Erythroblast (primary cell): ENCODE results near the gene KCNQ2.
"Not testable (repeated sequence)": the region's sequence is repeated elsewhere in the genome, so short reads cannot be mapped to it uniquely, and the experiment has no call there.

Source experiments
- DNase-seq, 2 experiments: peaks; one replicate each; lab custom pipeline; 2025; lab: John Stamatoyannopoulos, UW
- GATA1 ChIP-seq: IDR thresholded peaks from 2 replicates; pipeline ENCODE4 v1.6.1; 2011; ENCODE audit warnings: low read depth, mild to moderate bottlenecking, control low read depth, low read length, moderate library complexity
- POLR2A ChIP-seq: IDR thresholded peaks from 2 replicates; pipeline ENCODE4 v1.6.1; 2011; ENCODE audit warnings: mild to moderate bottlenecking, low read length

The KCNQ2 gene

GRCh38 chr20:63490416-63490815, 18.0 kb upstream of the KCNQ2 start:
- no peak for TF ChIP-seq POLR2A
- TF ChIP-seq GATA1: no peak
- no peak for DNase-seq

GRCh38 chr20:63488315-63489251, 16.1 kb upstream of the KCNQ2 start:
- TF ChIP-seq GATA1 (no peak), POLR2A (no peak)
- no peak for DNase-seq

GRCh38 chr20:63487781-63488241, 15.4 kb upstream of the KCNQ2 start:
- DNase-seq: no peak
- no peak for TF ChIP-seq GATA1
- TF ChIP-seq POLR2A: no peak

DNA sequence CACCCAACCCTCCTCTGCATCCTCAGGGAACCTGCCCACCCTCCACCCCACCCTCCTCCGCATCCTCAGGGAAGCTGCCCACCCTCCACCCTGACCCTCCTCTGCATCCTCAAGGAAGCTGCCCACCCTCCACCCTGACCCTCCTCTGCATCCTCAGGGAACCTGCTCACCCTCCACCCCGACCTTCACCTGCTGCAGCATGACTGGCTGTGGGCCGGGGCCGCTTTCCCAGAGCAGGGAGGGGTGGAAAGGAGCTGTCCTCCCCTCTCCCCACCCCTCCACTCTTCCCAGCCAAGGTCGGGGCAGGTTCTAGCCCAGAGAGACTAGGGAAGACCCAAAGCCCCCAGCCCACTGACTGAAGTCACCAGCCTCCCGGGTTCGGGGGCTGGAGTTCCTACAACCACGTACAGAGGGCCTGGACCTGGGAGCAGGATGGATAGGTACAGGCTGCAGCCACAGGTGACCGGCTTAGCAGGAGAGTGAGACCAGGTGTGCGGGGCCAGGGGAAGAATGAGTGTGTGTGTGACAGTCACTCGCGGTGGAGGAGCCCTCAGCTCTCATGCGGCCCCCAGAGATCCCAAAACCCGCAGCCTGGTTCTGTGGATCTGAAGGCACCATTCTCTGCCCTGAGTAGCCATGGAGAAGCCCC, 14.8 kb upstream of the KCNQ2 start:
- no peak for TF ChIP-seq GATA1
- TF ChIP-seq POLR2A: no peak
- DNase-seq: no peak

DNA sequence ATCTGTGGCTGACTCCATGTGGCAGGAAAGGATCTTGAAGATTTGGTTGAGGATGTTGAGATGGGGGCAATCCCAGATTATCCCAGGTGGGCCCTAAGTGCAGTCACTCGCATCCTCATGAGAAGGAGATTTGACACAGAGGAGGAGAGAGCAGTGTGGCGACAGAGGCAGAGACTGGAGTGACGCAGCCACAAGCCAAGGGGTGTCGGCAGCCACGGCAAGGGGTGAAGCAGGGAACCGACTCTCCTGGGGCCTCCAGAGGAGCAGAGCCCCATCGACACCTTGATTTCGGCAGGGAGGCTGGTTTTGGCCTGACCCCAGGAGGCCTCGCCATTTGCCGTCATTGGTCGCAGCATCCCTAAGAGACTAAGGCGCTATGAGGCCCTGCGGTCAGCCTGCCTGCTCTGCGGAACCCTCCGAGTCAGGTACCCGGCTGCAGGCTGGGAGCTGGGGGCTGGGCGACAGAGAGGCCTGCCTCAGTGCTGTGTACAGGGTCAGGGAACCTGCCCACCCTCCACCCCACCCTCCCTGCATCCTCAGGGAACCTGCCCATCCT, 13.9 kb upstream of the KCNQ2 start:
- no peak for DNase-seq
- TF ChIP-seq GATA1 (no peak), POLR2A (no peak)

DNA sequence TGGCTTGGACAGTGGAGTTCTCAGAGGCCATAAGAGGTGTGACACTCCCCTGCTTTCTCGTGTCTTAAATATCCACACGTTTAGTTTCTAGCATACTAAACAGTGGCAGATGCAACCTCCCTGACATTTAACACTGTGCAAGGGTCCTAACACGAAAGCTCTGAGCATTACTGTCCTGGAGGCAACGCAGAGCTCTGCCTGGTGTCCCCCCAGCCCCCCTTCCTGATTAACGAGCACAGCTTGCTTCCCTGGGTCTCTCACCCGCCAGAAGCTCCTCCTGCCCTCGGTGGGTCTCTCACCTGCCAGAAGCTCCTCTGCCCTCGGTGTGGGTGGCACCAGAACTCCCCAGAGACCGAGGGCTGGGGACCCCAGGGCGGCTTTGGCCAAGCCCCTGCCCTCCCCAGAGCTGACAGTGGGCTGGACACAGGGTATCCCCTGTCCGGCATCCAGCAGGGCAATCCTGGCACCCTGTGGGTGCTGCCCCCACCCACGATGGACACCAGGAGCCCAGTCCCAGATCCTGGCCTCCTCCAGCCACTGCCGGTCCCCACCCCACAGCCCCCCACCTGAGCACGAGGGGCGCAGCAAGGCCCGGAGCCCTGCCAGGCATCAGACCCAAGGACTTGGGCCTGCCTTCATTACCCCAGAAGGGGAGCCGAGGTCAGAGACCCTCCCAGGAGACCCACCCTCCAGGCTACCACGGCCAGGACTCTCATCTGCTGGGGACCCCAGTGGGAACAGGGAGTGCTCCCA, 12.4 kb upstream of the KCNQ2 start:
- no peak for TF ChIP-seq GATA1
- no peak for TF ChIP-seq POLR2A
- no peak for DNase-seq

DNA sequence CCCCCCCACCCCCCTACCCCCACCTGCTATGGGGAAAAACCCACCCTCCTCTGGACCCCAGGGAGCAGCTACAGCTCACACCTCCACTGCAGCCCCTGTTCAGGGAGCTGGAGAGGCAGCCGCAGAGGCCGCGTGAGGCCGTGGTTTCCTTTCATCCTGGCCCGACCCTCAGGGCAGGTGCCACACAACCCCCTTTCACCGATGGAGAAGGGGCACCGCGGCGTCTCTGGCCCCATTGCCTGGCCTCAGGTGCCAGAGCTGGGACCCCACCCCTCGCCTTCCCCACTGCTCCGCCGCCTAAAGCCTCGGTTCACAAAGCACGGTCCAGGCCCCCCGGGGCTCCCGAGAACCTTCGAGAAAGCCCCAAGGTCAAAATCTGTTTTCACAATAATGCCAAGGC, 11.8 kb upstream of the KCNQ2 start:
- DNase-seq: no peak

DNA sequence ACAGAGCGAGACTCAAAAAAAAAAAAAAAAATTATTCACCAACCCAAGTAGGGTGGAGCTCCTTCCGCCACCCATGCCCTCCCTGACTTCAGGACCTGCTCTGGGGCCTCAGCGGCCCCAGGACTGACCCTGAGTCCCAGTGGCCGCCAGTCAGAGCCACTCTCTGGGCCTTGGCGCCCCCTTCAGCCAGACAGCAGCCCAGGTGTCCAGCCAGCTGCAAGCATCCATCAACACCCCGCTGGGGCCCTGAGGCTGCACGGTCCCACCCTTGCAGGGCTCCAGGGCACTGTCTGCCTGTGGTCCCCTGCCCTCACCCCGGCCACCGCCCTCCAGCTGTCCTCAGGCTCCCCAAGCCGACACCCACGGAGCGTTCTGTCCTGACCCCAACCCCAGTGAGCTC, 11.4 kb upstream of the KCNQ2 start:
- TF ChIP-seq GATA1: no peak
- no peak for TF ChIP-seq POLR2A
- DNase-seq: no peak

More for the DNA sequence above, 11.8 kb upstream of the KCNQ2 start:
- TF ChIP-seq GATA1: no peak
- TF ChIP-seq POLR2A: no peak

- TF ChIP-seq GATA1 (no peak), POLR2A (no peak)
- DNase-seq: no peak
Observed at GRCh38 chr20:63482021-63482587, 9.6 kb upstream of the KCNQ2 start.

DNA sequence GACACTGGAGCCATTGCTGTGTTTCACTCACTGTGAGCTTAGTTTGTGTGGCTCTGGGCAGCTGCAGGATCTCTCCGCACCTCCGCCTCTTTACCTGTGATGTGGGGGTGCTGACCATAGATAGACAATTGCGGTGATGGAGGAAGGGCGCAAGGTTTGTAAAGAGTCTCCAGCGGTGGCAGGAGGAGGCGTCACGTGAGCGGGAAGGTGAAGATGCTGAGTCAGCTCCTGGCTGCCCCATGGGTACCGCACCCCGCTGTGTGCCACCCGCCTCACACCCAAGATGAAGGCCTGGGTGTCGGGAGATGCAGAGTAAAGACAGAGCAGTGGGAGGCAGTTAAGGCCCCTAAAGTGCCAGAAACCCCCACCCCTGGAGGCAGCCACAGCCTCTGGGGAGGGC, 9.0 kb upstream of the KCNQ2 start:
- no peak for DNase-seq
- no peak for TF ChIP-seq POLR2A
- no peak for TF ChIP-seq GATA1

DNA sequence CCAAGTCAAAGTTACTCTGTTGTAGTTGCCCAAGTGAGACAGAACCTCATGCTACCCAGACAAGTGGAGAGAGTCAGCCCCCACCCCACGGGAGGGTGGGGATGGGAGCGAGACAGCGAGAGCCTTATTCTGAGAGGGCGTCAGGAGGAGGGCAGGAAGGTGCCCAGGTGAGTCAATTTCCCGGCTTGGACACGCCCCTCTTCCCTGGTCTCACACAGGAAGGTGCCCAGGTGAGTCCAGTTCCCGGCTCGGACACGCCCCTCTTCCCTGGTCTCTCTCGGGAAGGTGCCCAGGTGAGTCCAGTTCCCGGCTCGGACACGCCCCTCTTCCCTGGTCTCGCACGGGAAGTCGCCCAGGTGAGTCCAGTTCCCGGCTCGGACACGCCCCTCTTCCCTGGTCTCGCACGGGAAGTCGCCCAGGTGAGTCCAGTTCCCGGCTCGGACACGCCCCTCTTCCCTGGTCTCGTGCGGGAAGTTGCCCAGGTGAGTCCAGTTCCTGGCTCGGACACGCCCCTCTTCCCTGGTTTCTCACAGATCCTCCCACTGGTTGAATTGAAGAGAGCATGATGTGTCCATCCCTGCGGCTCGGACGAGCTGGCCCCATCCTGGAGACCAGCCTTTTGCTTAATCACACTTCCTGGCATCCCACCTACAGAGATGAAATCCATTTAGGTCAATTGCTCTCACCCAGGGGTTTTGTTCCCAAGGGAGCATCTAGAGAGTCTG, 7.4 kb upstream of the KCNQ2 start:
- DNase-seq: not testable (repeated sequence)
